Colon (tissue), 2 donors: ENCODE results near the gene STARD9.
"Not testable (repeated sequence)": the region's sequence is repeated elsewhere in the genome, so short reads cannot be mapped to it uniquely, and the experiment has no call there.

Source experiments
- FAIRE-seq: peaks from 2 replicates; lab custom pipeline; 2012; peaks lifted over from hg19 to GRCh38; lab: Jason Lieb, UNC
- donor health status: control.
- donor health status: control.

STARD9 gene

GRCh38 chr15:42575188-42576039 is at the start of gene STARD9:
TSS of gene STARD9 (plus strand) at chr15:42575606. CDS start at chr15:42575716, 110 bp downstream.
- no peak for FAIRE-seq

GRCh38 chr15:42528970-42529369 is 46.4 kb upstream of the STARD9 start:
- no peak for FAIRE-seq

- no peak for FAIRE-seq
These were observed 42.2 kb upstream of the STARD9 start for GRCh38 chr15:42533246-42533645.

GRCh38 chr15:42544853-42545629 is 30.4 kb upstream of the STARD9 start:
- no peak for FAIRE-seq

- FAIRE-seq = no peak
These were observed 27.5 kb upstream of the STARD9 start for GRCh38 chr15:42547918-42548248.

- FAIRE-seq = no peak
These were observed 27.0 kb upstream of the STARD9 start, which contains the start of the genes HAUS2 and LRRC57 for GRCh38 chr15:42548249-42549031. TSS of gene HAUS2 (plus strand) at chr15:42548838. CDS start at chr15:42548873, 35 bp downstream. TSS of gene LRRC57 (minus strand) at chr15:42548793. CDS start at chr15:42548434, 359 bp downstream.

- FAIRE-seq = no peak
These were observed 26.3 kb upstream of the STARD9 start for GRCh38 chr15:42549032-42549491.

- FAIRE-seq = no peak
These were observed 25.5 kb upstream of the STARD9 start for GRCh38 chr15:42549741-42550392.

GRCh38 chr15:42553554-42553953 is 21.9 kb upstream of the STARD9 start:
- no peak for FAIRE-seq

- FAIRE-seq = not testable (repeated sequence)
These were observed 18.7 kb upstream of the STARD9 start for GRCh38 chr15:42556550-42557207.

- FAIRE-seq = no peak
These were observed 16.7 kb upstream of the STARD9 start for GRCh38 chr15:42558739-42559138.

- no peak for FAIRE-seq
These were observed 711 bp downstream of the STARD9 start for GRCh38 chr15:42576040-42576594.

GRCh38 chr15:42576776-42577175 is 1.4 kb downstream of the STARD9 start:
- FAIRE-seq = no peak

- no peak for FAIRE-seq
These were observed 2.2 kb downstream of the STARD9 start for GRCh38 chr15:42577514-42578031.

GRCh38 chr15:42578984-42579537 is 3.7 kb downstream of the STARD9 start:
- no peak for FAIRE-seq

- FAIRE-seq = no peak
These were observed 5.9 kb downstream of the STARD9 start for GRCh38 chr15:42581272-42581730.

- FAIRE-seq = no peak
These were observed 7.4 kb downstream of the STARD9 start for GRCh38 chr15:42582569-42583375.

- no peak for FAIRE-seq
These were observed 8.8 kb downstream of the STARD9 start for GRCh38 chr15:42584031-42584765.
